T-cell (primary cell): ENCODE results near the gene COTL1. TPM values are rescaled to one million over a fixed set of nuclear protein-coding genes. Genes with fewer than 3 reads are reported as not detected.

Experiments
- ATAC-seq, 4 experiments: fragments of 200-7000 bp in 3 of 4; fragments of 150-1000 bp in 1 of 4; cut with Tn5 transposase; replicated peaks in 1 of 4; 1 replicate in 3 of 4; 2 replicates in 1 of 4; pipeline ENCODE4 v1.10.0; 2021; ENCODE audit warnings: moderate library complexity in 3 of 4, mild to moderate bottlenecking in 2 of 4, moderate number of reproducible peaks in 1 of 4
- CTCF ChIA-PET, 2 donors: fragments of 300-600 bp; sonication (Branson Sonifier 250); formaldehyde crosslinking; loops; one replicate each; lab custom pipeline; 2022; ENCODE audit warnings: antibody characterized with exemption in 2 of 2; lab: Charles Lee
- POLR2A ChIA-PET, 2 donors: fragments of 300-600 bp; sonication (Branson Sonifier 250); formaldehyde crosslinking; loops; one replicate each; lab custom pipeline; 2022; ENCODE audit warnings: antibody characterized with exemption in 2 of 2; lab: Charles Lee
- DNase-seq, 35 experiments: peaks; one replicate each; pipeline versions ENCODE4 v3.0.0 to v3.0.0-alpha.2; 2013 to 2023
- H3K27ac ChIP-seq: one replicate; pipeline ENCODE4 v1.5.1; 2013; ENCODE audit warnings: low read length
- H3K27me3 ChIP-seq, 2 experiments: replicated peaks in 1 of 2; 1 replicate in 1 of 2; 2 replicates in 1 of 2; pipeline versions ENCODE4 v1.6.1 to v1.7.0; 2013; ENCODE audit warnings: low read length in 1 of 2, mixed read lengths in 1 of 2; ENCODE audit not compliant: control insufficient read depth in 2 of 2, insufficient read depth in 2 of 2; ENCODE audit errors: extremely low read depth in 1 of 2
- H3K36me3 ChIP-seq, 2 donors: 1 replicate in 1 of 2; 2 replicates in 1 of 2; pipeline versions ENCODE4 v1.6.1 to v1.7.0; 2013; ENCODE audit warnings: low read length in 1 of 2; ENCODE audit not compliant: control insufficient read depth in 2 of 2, insufficient read depth in 1 of 2; ENCODE audit errors: extremely low read depth in 1 of 2
- H3K4me1 ChIP-seq, 2 experiments: 1 replicate in 1 of 2; 2 replicates in 1 of 2; pipeline versions ENCODE4 v1.6.1 to v1.7.0; 2013; ENCODE audit warnings: low read length in 2 of 2, mixed read lengths in 1 of 2; ENCODE audit not compliant: insufficient read depth in 2 of 2, control insufficient read depth in 1 of 2; ENCODE audit errors: extremely low read depth in 1 of 2
- H3K4me3 ChIP-seq, 2 donors: 1 replicate in 1 of 2; 2 replicates in 1 of 2; pipeline versions ENCODE4 v1.5.1 to v1.7.0; 2013; ENCODE audit warnings: mild to moderate bottlenecking in 2 of 2, low read length in 1 of 2, moderate library complexity in 1 of 2; ENCODE audit not compliant: control insufficient read depth in 1 of 2; ENCODE audit errors: extremely low read depth in 1 of 2
- H3K9me3 ChIP-seq: 2 replicates; pipeline ENCODE4 v1.7.0; 2013
- H3K27ac Mint-ChIP-seq, 2 donors: one replicate each; pipeline ENCODE4 v1.8.0; 2020 to 2021; ENCODE audit warnings: mild to moderate bottlenecking in 2 of 2, mixed read lengths in 2 of 2
- H3K27me3 Mint-ChIP-seq, 2 donors: one replicate each; pipeline ENCODE4 v1.8.0; 2021 to 2022; ENCODE audit warnings: mixed read lengths in 2 of 2
- H3K36me3 Mint-ChIP-seq: one replicate; pipeline ENCODE4 v1.8.0; 2021; ENCODE audit warnings: mixed read lengths
- H3K4me1 Mint-ChIP-seq, 3 donors: one replicate each; pipeline ENCODE4 v1.8.0; 2020 to 2022; ENCODE audit warnings: mixed read lengths in 3 of 3, mild to moderate bottlenecking in 1 of 3
- H3K4me3 Mint-ChIP-seq, 3 donors: one replicate each; pipeline ENCODE4 v1.8.0; 2020 to 2022; ENCODE audit warnings: mild to moderate bottlenecking in 3 of 3, mixed read lengths in 3 of 3, moderate library complexity in 3 of 3
- H3K9me3 Mint-ChIP-seq, 3 donors: one replicate each; pipeline ENCODE4 v1.8.0; 2020 to 2022; ENCODE audit warnings: mixed read lengths in 3 of 3
- WGBS: methylation state at CpG from one replicate; pipeline ENCODE4 v1.1.5; 2013; ENCODE audit warnings: missing lambda C conversion rate; ENCODE audit not compliant: insufficient coverage; 5-methylcytosine and 5-hydroxymethylcytosine counted together
- total RNA-seq, 35 experiments: library from RNA in 6 of 35; stranded (reverse) in 6 of 35; fragments of 120-200 nt in 1 of 35; gene quantifications; one replicate each; pipeline versions ENCODE4 v1.2.1 to v1.2.4 and lab custom pipeline; 2013 to 2026

COTL1 gene
- total RNA-seq, 5 donors from 2014 or later (not counting 1 experiment from before 2014, with no cell fraction given), result 205 to 265 (median 221) TPM

GRCh38 chr16:84614968-84615813, 2.7 kb downstream of the COTL1 start:
- Histone ChIP-seq H3K27ac (peak overlapping the region; percentile 47), H3K4me3 (peak overlapping the region; percentile 89 to 91), H3K9me3 (no peaks in the 10 kb centered on the region), H3K36me3 (peaks cover 14 to 26% of the 10 kb centered on the region in 2 donors), H3K27me3 (no peaks in the 10 kb centered on the region), H3K4me1 (peaks cover 50 to 75% of the 10 kb centered on the region in 2 experiments)
- H3K27ac Mint-ChIP-seq, result peak overlapping the region; percentile 83 to 88
- H3K4me3 Mint-ChIP-seq, result peak overlapping the region; percentile 86 to 94 (median 88)
- no peaks in the 10 kb centered on the region for H3K27me3 Mint-ChIP-seq
- POLR2A ChIA-PET, result no interaction called here
- WGBS, result 36% methylated on average over 10 of the region's 20 CpGs
- no peaks in the 10 kb centered on the region for H3K9me3 Mint-ChIP-seq
- H3K36me3 Mint-ChIP-seq, result peaks cover 29% of the 10 kb centered on the region
- peaks cover 69 to 76% (median 72%) of the 10 kb centered on the region in 3 donors for H3K4me1 Mint-ChIP-seq
- CTCF ChIA-PET, result interaction anchor here in 1 of 2 donors (1.0 kb wide), 1 partner anchor 109 kb away, joined by 3 read pairs; no protein-coding TSS in a partner anchor
- DNase-seq (peak in 1 of 35 experiments; percentile 23), ATAC-seq (no peak)

DNA sequence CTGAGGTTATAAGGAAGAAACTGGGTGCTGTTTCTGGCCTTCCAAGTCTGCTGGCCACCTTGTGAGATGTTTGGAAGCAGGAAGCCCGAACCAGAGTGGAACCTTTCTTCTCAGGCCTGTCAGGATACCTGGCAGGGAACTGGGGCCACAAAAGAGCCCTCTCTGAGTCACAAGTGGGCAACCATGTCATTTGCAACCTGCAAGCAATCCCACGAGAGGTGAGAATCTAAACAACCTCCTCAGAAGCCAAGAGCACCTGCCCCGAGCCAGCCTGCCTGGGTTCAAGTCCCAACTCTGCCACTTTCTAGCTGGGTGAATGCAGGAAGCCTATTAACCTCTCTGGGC, 3.3 kb downstream of the COTL1 start:
- H3K4me3 Mint-ChIP-seq, result peak overlapping the region; percentile 86 to 94 (median 88)
- peaks cover 14 to 29% of the 10 kb centered on the region in 2 donors for H3K36me3 ChIP-seq
- peak overlapping the region; percentile 89 to 91 for H3K4me3 ChIP-seq
- H3K4me1 ChIP-seq, result peaks cover 54 to 81% of the 10 kb centered on the region in 2 experiments
- ATAC-seq (no peak), DNase-seq (peak in 1 of 35 experiments; percentile 20)
- CTCF ChIA-PET, result interaction anchor here in 1 of 2 donors (0.5 to 1.4 kb wide), 2 partner anchors 14 to 63 kb away, joined by 3 read pairs; no protein-coding TSS in a partner anchor
- H3K4me1 Mint-ChIP-seq, result peaks cover 75 to 82% (median 78%) of the 10 kb centered on the region in 3 donors
- H3K9me3 Mint-ChIP-seq, result no peaks in the 10 kb centered on the region
- H3K27me3 ChIP-seq, result no peaks in the 10 kb centered on the region
- peak overlapping the region; percentile 83 to 88 for H3K27ac Mint-ChIP-seq
- H3K27ac ChIP-seq, result peak overlapping the region; percentile 47
- H3K27me3 Mint-ChIP-seq, result no peaks in the 10 kb centered on the region
- POLR2A ChIA-PET, result no interaction called here
- WGBS, result 25% methylated on average over 2 of the region's 3 CpGs
- no peaks in the 10 kb centered on the region for H3K9me3 ChIP-seq
- H3K36me3 Mint-ChIP-seq, result peaks cover 33% of the 10 kb centered on the region

- no peaks in the 10 kb centered on the region for H3K9me3 ChIP-seq
- Mint-ChIP-seq H3K36me3 (peaks cover 33% of the 10 kb centered on the region), H3K27ac (peak overlapping the region; percentile 83 to 88), H3K4me3 (peak overlapping the region; percentile 86 to 94 (median 88)), H3K9me3 (no peaks in the 10 kb centered on the region), H3K27me3 (no peaks in the 10 kb centered on the region), H3K4me1 (peaks cover 78 to 84% (median 82%) of the 10 kb centered on the region in 3 donors)
- H3K4me1 ChIP-seq, result peaks cover 59 to 86% of the 10 kb centered on the region in 2 experiments
- ChIA-PET POLR2A (no interaction called here), CTCF (interaction anchor here (0.5 to 1.4 kb wide), 3 partner anchors 14 to 62 kb away, joined by 3 read pairs; no protein-coding TSS in a partner anchor)
- peak overlapping the region in 1 of 2 donors; percentile 89 for H3K4me3 ChIP-seq
- no peaks in the 10 kb centered on the region for H3K27me3 ChIP-seq
- peak overlapping the region; percentile 47 for H3K27ac ChIP-seq
- H3K36me3 ChIP-seq, result peaks cover 14 to 29% of the 10 kb centered on the region in 2 donors
- DNase-seq, result no peak
- 77% methylated on average over 12 of the region's 12 CpGs for WGBS
- no peak for ATAC-seq
Observed at GRCh38 chr16:84614073-84614459, 3.8 kb downstream of the COTL1 start.

DNA sequence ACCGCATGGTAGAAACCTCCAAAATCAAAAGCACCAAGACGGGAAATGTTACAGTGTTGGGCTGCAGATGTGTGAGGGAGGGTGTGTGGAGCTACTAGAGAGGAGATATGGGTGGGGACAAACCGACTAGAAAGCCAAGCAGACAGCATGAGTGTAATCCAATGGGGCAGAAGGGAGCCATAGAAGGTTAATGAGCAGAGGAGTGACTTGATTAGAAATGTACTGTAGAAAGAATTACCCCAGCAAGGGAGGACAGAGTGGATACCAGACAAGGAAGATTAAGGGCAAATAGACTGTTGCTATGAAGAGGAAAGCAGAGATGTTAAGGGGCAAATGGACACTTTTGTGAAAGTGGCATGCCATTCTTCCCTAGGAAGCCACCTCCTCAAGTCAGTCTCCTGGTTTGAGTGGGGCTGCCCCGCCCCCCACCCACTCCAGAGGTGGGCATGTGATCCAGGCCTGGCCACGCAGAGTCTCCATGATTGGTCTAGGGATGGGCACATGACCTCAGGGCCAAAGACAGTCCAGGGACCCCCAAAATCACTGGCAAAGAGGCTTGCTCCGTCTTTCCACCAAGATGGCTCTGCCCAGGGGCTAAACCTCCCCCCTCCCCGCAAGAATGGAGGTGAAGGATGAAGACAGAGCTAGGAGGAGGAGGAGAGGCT, 4.3 kb downstream of the COTL1 start:
- Histone ChIP-seq H3K4me3 (peak overlapping the region in 1 of 2 donors; percentile 11), H3K9me3 (no peaks in the 10 kb centered on the region), H3K4me1 (peaks cover 62 to 88% of the 10 kb centered on the region in 2 experiments), H3K27me3 (no peaks in the 10 kb centered on the region), H3K27ac (peak overlapping the region; percentile 47), H3K36me3 (peaks cover 14 to 29% of the 10 kb centered on the region in 2 donors)
- Mint-ChIP-seq H3K4me1 (peaks cover 80 to 85% (median 83%) of the 10 kb centered on the region in 3 donors), H3K4me3 (peak overlapping the region; percentile 66 to 94 (median 86)), H3K27ac (peak overlapping the region; percentile 83 to 88), H3K36me3 (peaks cover 33% of the 10 kb centered on the region), H3K9me3 (no peaks in the 10 kb centered on the region), H3K27me3 (no peaks in the 10 kb centered on the region)
- ChIA-PET CTCF (interaction anchor here (0.6 to 1.4 kb wide), 3 partner anchors 10 to 16 kb away, joined by 3 to 4 read pairs (median 3); no protein-coding TSS in a partner anchor), POLR2A (interaction anchor here in 1 of 2 donors (0.5 kb wide), 1 partner anchor 100 kb away, joined by 7 read pairs; no protein-coding TSS in a partner anchor)
- 38% methylated on average over 3 of the region's 7 CpGs for WGBS
- ATAC-seq, result no peak
- peak in 1 of 35 experiments; percentile 19 for DNase-seq

DNA sequence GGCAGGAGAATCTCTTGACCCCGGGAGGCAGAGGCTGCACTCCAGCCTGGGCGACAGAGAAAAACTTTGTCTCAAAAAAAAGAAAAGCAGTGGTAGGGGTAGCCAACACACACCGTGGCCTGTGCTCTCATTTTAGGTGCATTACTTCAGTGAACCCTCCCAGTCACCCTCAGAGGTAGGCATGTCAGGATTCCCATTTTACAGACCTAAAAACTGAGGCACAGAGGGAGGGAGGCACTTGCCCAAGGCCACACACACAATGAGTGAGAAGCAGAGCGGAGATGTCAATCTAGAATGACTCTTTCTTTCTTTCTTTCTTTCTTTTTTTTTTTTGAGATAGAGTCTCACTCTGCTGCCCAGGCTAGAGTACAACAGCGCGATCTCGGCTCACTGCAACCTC, 5.2 kb downstream of the COTL1 start:
- Histone ChIP-seq H3K27me3 (no peaks in the 10 kb centered on the region), H3K9me3 (no peaks in the 10 kb centered on the region), H3K36me3 (peaks cover 14 to 29% of the 10 kb centered on the region in 2 donors), H3K4me3 (no peak overlapping the region), H3K4me1 (peaks cover 69 to 93% of the 10 kb centered on the region in 2 experiments), H3K27ac (no peak overlapping the region)
- POLR2A ChIA-PET, result no interaction called here
- no peak for ATAC-seq
- DNase-seq, result no peak
- H3K27ac Mint-ChIP-seq, result peak overlapping the region; percentile 83 to 88
- CTCF ChIA-PET, result interaction anchor here in 1 of 2 donors (0.6 kb wide), 1 partner anchor 9 kb away, joined by 4 read pairs; no protein-coding TSS in a partner anchor
- H3K9me3 Mint-ChIP-seq, result no peaks in the 10 kb centered on the region
- no peaks in the 10 kb centered on the region for H3K27me3 Mint-ChIP-seq
- WGBS, result no CpG with 5 or more reads among the region's 7 CpGs
- H3K4me1 Mint-ChIP-seq, result peaks cover 89 to 90% (median 90%) of the 10 kb centered on the region in 3 donors
- peak overlapping the region in 1 of 3 donors; percentile 94 for H3K4me3 Mint-ChIP-seq
- H3K36me3 Mint-ChIP-seq, result peaks cover 33% of the 10 kb centered on the region
